Testis (tissue), 3 donors: ENCODE data around the gene HIRA. TPM values are rescaled to one million over a fixed set of nuclear protein-coding genes. Genes with fewer than 3 reads are reported as not detected.

Experiments used
- DNase-seq: peaks from one replicate; pipeline ENCODE4 v3.0.0-alpha.2; 2019
- H3K27ac ChIP-seq, 2 donors: fragments of 200-600 bp; sonication (generic); one replicate each; pipeline ENCODE4 v1.5.1; 2019
- H3K27me3 ChIP-seq: fragments of 200-600 bp; sonication (generic); one replicate; pipeline ENCODE4 v1.5.1; 2019
- H3K36me3 ChIP-seq: fragments of 200-600 bp; sonication (generic); one replicate; pipeline ENCODE4 v1.5.1; 2017; ENCODE audit warnings: low read depth; ENCODE audit errors: missing control alignments
- H3K4me1 ChIP-seq: fragments of 200-600 bp; sonication (generic); one replicate; pipeline ENCODE4 v1.5.1; 2019
- H3K4me3 ChIP-seq, 2 donors: fragments of 200-600 bp; sonication (generic); one replicate each; pipeline ENCODE4 v1.5.1; 2017 to 2019
- H3K9me3 ChIP-seq: fragments of 200-600 bp; sonication (generic); one replicate; pipeline ENCODE4 v1.5.1; 2017
- POLR2A ChIP-seq: fragments of 450-650 bp; IDR thresholded peaks from one replicate; pipeline ENCODE4 v1.6.1; 2017; ENCODE audit warnings: antibody characterized with exemption, mild to moderate bottlenecking, moderate library complexity
- WGBS, 2 donors: methylation state at CpG; one replicate each; pipeline ENCODE4 v1.1.5; 2018; 5-methylcytosine and 5-hydroxymethylcytosine counted together
- intact Hi-C: fragments of 100-400 bp; cut with DNase I; formaldehyde crosslinking; loops from one replicate; pipeline ENCODE4 v1.15.1; 2023; ENCODE audit warnings: low total_unique reads
- polyA plus RNA-seq: library from polyadenylated mRNA; stranded (reverse); fragments of 350-450 nt; fragmentation: Illumina TruSeq; extraction: RNeasy Lipid Tissue Mini Kit (QIAGEN cat#74804); gene quantifications from one replicate; pipeline ENCODE4 v1.2.3, GENCODE V29; 2014; ENCODE audit warnings: low read depth, low replicate concordance; ENCODE audit not compliant: insufficient read depth
- total RNA-seq, 2 donors: library from RNA; depleted of rRNA; stranded (reverse); fragments of >200 nt; gene quantifications; one replicate each; pipeline ENCODE4 v1.2.3, GENCODE V29; 2016
- TF ChIP-seq, protein P1 (sequence below), 3 experiments: fragments of 450-650 bp in 2 of 3; fragments of 200-600 bp in 1 of 3; sonication (generic) in 1 of 3; IDR thresholded peaks; one replicate each; pipeline ENCODE4 v1.5.1; 2016 to 2019; ENCODE audit warnings: antibody characterized with exemption in 3 of 3, mild to moderate bottlenecking in 2 of 3, moderate library complexity in 1 of 3

HIRA gene
- total and polyA plus RNA-seq, 3 donors from 2014 or later = 17.7 to 25.7 (median 21.8) TPM

DNA sequence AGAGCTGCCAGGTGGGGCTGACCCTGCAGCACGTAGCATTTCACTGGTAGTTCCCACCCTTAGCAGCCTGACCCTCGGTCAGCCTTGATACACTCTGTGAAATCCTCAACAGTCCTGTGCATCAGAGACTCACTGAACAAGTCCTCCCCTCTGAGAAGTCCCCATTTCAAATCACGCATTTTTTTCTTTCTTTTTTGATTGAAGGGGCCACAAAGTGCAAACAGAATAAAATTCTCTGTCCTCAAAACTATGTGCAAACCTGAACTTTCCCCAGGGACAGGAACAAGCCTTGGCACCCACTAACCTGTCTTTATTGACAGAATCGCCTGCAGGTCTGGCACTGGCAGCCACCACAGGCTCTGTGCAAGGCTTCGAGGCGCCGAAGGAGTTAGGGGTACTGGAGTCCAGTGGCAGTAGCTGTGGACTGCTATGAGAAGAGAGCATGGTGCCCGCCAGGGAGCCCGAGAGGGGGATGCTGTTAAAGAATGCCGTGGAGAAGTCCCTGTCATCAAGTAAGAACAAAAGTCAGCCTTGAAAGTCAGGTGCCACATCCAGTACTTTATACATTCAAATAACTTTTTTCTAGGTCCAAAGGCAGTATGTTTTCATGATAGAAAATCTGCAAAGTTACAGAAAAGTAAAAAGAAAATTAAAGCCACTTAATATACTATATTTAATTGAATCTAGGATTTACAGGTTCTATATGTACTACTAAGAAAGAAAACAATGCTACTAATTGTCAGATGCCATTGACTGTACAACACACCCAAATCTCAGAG lies 53.8 kb downstream of the HIRA start:
- H3K27ac ChIP-seq = no peak overlapping the region
- intact Hi-C loops = no loop called here
- H3K4me1 ChIP-seq = no peaks in the 10 kb centered on the region
- 96% methylated on average over 10 of the region's 10 CpGs for WGBS, 2 donors
- H3K9me3 ChIP-seq = no peaks in the 10 kb centered on the region
- TF ChIP-seq, protein P1, sequence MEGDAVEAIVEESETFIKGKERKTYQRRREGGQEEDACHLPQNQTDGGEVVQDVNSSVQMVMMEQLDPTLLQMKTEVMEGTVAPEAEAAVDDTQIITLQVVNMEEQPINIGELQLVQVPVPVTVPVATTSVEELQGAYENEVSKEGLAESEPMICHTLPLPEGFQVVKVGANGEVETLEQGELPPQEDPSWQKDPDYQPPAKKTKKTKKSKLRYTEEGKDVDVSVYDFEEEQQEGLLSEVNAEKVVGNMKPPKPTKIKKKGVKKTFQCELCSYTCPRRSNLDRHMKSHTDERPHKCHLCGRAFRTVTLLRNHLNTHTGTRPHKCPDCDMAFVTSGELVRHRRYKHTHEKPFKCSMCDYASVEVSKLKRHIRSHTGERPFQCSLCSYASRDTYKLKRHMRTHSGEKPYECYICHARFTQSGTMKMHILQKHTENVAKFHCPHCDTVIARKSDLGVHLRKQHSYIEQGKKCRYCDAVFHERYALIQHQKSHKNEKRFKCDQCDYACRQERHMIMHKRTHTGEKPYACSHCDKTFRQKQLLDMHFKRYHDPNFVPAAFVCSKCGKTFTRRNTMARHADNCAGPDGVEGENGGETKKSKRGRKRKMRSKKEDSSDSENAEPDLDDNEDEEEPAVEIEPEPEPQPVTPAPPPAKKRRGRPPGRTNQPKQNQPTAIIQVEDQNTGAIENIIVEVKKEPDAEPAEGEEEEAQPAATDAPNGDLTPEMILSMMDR (IDR thresholded peaks at IDR 0.05) = no peak
- TF ChIP-seq POLR2A = no peak
- DNase-seq = no peak
- H3K36me3 ChIP-seq = no peaks in the 10 kb centered on the region
- H3K27me3 ChIP-seq = no peaks in the 10 kb centered on the region
- H3K4me3 ChIP-seq = no peak overlapping the region

DNA sequence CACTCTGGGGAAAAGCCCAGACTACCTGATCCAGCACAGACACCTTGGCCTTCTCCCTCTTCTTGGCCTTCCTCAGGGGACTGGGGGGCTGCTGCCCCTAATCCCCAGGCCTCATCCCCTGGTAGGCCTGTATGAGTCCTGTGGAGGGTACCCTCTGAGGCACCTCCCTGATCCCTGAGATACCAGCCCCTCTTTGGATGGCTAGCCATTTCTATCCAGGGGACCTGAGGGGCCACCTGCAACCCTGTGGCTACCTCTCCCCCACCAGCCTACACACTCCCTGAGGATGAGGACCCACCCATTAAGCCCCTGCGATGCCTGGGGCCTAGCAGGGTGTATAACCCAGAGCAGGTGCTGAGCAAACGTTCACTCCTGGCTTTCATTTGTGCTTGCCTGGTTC lies 54.6 kb downstream of the HIRA start:
- Histone ChIP-seq H3K4me3 (no peak overlapping the region), H3K9me3 (no peaks in the 10 kb centered on the region), H3K27ac (no peak overlapping the region), H3K36me3 (no peaks in the 10 kb centered on the region), H3K4me1 (no peaks in the 10 kb centered on the region), H3K27me3 (no peaks in the 10 kb centered on the region)
- no peak for DNase-seq
- intact Hi-C loops = no loop called here
- WGBS, 2 donors = 95 to 96% methylated on average over 2 of the region's 2 CpGs
- TF ChIP-seq, protein P1 (IDR thresholded peaks at IDR 0.05) = no peak
- TF ChIP-seq POLR2A = no peak

DNA sequence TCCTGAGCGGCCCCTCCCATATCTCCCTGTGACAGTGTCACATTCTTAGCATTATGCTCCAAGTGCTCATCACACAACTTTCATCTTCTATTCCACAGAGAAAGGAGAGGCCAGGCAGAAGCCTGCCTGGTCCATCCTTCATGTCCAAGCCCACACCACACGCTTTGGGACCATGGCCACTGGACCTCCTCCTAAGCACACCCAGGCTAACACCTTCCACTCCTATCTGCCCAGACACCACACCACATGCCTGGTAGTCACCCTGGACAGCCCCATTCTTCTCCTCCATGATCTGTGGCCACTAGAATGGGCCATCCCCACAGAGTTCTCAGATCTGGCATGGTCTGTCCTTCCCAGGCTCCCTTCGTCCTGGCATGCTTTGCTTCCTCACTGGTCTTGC lies 55.3 kb downstream of the HIRA start:
- H3K36me3 ChIP-seq = no peaks in the 10 kb centered on the region
- no peak overlapping the region for H3K27ac ChIP-seq
- H3K27me3 ChIP-seq = no peaks in the 10 kb centered on the region
- 88 to 98% methylated on average over 3 of the region's 3 CpGs for WGBS, 2 donors
- no peak for TF ChIP-seq POLR2A
- TF ChIP-seq, protein P1 (IDR thresholded peaks at IDR 0.05) = no peak
- H3K4me3 ChIP-seq = no peak overlapping the region
- intact Hi-C loops = no loop called here
- H3K9me3 ChIP-seq = no peaks in the 10 kb centered on the region
- DNase-seq = no peak
- no peaks in the 10 kb centered on the region for H3K4me1 ChIP-seq

DNA sequence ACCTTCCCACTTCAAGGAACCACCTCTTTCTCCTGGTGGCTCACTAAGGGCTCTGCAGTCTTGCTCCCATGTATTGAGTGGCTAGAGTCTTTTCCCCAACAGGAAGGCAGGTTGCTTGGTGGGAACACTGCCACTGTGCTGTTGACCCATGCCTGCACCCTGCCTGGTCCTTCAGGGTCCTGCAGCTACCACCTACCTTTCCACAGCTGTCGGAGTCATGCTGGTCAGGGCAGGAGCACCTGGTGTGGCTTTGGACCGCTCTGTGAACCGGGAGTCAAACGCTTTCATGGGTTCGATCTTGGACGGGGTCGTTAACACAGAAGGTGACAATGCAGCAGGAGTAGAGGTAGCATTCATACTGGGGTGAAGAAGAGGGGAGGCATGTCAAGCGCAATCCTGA lies 56.1 kb downstream of the HIRA start:
- TF ChIP-seq, protein P1 (IDR thresholded peaks at IDR 0.05) = no peak
- TF ChIP-seq POLR2A = no peak
- Histone ChIP-seq H3K27ac (no peak overlapping the region), H3K36me3 (no peaks in the 10 kb centered on the region), H3K27me3 (no peaks in the 10 kb centered on the region), H3K4me1 (no peaks in the 10 kb centered on the region), H3K4me3 (no peak overlapping the region), H3K9me3 (no peaks in the 10 kb centered on the region)
- DNase-seq = no peak
- 96 to 100% methylated on average over 7 to 8 of the region's 8 CpGs for WGBS, 2 donors
- intact Hi-C loops = no loop called here

DNA sequence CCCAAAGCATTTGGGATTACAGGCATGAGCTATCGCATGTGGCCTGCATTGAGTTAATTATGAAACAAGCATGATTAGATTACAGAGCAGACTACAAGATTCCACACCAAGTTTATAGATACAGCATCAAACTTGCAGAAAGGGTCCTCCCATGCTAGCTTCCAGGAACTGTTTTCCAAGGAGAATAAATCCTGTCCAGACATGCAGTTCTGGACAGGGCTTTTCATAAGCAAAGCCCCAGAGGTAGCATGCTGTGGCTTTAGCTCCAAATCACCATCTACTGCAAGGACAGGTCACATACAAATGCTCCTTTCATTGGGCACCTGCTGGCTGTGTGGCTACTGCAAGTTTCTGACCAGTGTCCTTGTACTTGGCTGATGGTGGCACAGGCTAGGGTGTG lies 57.1 kb downstream of the HIRA start:
- Histone ChIP-seq H3K9me3 (no peaks in the 10 kb centered on the region), H3K27me3 (no peaks in the 10 kb centered on the region), H3K36me3 (no peaks in the 10 kb centered on the region), H3K4me1 (no peaks in the 10 kb centered on the region), H3K4me3 (no peak overlapping the region), H3K27ac (no peak overlapping the region)
- no peak for DNase-seq
- WGBS, 2 donors = 97% methylated on average over 1 of the region's 1 CpG; no CpG with 5 or more reads in 1 of the 2 donors
- intact Hi-C loops = no loop called here
- no peak for TF ChIP-seq POLR2A
- TF ChIP-seq, protein P1 (IDR thresholded peaks at IDR 0.05) = no peak
